Left ventricle myocardium inferior (tissue), 1 donor: ENCODE data around the gene KRT9. TPM values are rescaled to one million over a fixed set of nuclear protein-coding genes. Genes with fewer than 3 reads are reported as not detected.

Experiments
- DNase-seq: peaks from one replicate; pipeline ENCODE4 v3.0.0-alpha.2; 2020
- H3K27ac ChIP-seq: fragments of 200-600 bp; replicated peaks from 2 replicates; pipeline ENCODE4 v1.8.0; 2021
- H3K27me3 ChIP-seq: fragments of 200-600 bp; 2 replicates; pipeline ENCODE4 v1.8.0; 2021; ENCODE audit warnings: low read depth
- H3K36me3 ChIP-seq: fragments of 200-600 bp; 2 replicates; pipeline ENCODE4 v1.8.0; 2021
- H3K4me1 ChIP-seq: fragments of 200-600 bp; 2 replicates; pipeline ENCODE4 v1.8.0; 2021
- H3K4me3 ChIP-seq: fragments of 200-600 bp; 2 replicates; pipeline ENCODE4 v1.8.0; 2021; ENCODE audit warnings: mild to moderate bottlenecking, moderate library complexity
- H3K9me3 ChIP-seq: fragments of 200-600 bp; replicated peaks from 2 replicates; pipeline ENCODE4 v1.8.0; 2021
- CTCF ChIP-seq: fragments of 200-600 bp; IDR thresholded peaks from 2 replicates; pipeline ENCODE4 v1.8.0; 2021; ENCODE audit warnings: antibody characterized with exemption, mild to moderate bottlenecking, borderline replicate concordance
- intact Hi-C: fragments of 100-400 bp; cut with micrococcal nuclease; formaldehyde crosslinking; loops from one replicate; pipeline ENCODE4 v1.11.0; 2022
- total RNA-seq: library from RNA; stranded (reverse); fragmentation: NEBNext Ultra II Directional; extraction: Animal tissue kit (Norgen Biotek cat#: 25700); gene quantifications from one replicate; pipeline ENCODE4 v1.2.1, GENCODE V29; 2021
- donor health status: DM: no; HTN: yes; CAD: no; lungs with severe emphysema.

Gene KRT9
- total RNA-seq, 1 donor from 2014 or later, result not detected

GRCh38 chr17:41547921-41548843 lies 23.7 kb downstream of the KRT9 start:
- TF ChIP-seq CTCF, result no peak
- peak overlapping the region; percentile 48 for H3K4me3 ChIP-seq

DNA sequence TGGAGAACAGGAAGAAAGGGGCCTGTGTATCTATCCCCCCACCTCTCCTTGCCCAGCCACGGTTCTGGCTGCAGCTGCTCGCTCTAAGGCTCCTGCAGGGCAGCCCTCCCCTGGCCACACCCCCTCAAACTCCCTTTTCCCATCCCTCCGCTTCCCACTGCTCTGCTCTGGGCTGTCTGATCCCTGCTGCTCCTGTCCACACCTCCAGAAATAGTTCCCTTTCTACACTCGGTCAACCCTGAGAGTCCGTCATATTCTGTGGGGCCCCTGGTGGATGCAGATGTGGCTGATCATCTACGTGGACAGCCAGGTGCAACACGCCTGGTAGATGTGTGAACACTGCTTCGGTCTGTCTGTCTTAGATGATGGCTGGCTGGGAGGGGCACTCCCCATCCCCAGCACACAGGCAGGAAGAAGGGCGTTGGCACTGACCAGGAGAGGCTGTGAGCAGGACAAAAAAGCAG lies 24.4 kb downstream of the KRT9 start:
- Histone ChIP-seq H3K4me3 (no peak overlapping the region), H3K27me3 (peaks cover 77% of the 10 kb centered on the region), H3K36me3 (no peaks in the 10 kb centered on the region), H3K4me1 (peaks cover 17% of the 10 kb centered on the region), H3K27ac (no peak overlapping the region), H3K9me3 (peaks cover 6% of the 10 kb centered on the region)
- intact Hi-C loops, result no loop called here
- DNase-seq, result no peak
- TF ChIP-seq CTCF, result no peak

More at GRCh38 chr17:41547921-41548843, 23.7 kb downstream of the KRT9 start:
- Histone ChIP-seq H3K27me3 (peaks cover 79% of the 10 kb centered on the region), H3K27ac (no peak overlapping the region), H3K9me3 (peaks cover 6% of the 10 kb centered on the region), H3K36me3 (no peaks in the 10 kb centered on the region), H3K4me1 (peaks cover 17% of the 10 kb centered on the region)
- intact Hi-C loops, result no loop called here
- no peak for DNase-seq

GRCh38 chr17:41546819-41547218 lies 25.0 kb downstream of the KRT9 start:
- H3K27me3 ChIP-seq, result peaks cover 76% of the 10 kb centered on the region
- intact Hi-C loops, result no loop called here
- no peak for TF ChIP-seq CTCF
- H3K36me3 ChIP-seq, result no peaks in the 10 kb centered on the region
- no peak for DNase-seq
- no peak overlapping the region for H3K4me3 ChIP-seq
- peaks cover 6% of the 10 kb centered on the region for H3K9me3 ChIP-seq
- peaks cover 17% of the 10 kb centered on the region for H3K4me1 ChIP-seq
- no peak overlapping the region for H3K27ac ChIP-seq

GRCh38 chr17:41545829-41546410 lies 25.9 kb downstream of the KRT9 start:
- DNase-seq, result no peak
- TF ChIP-seq CTCF, result no peak
- H3K4me3 ChIP-seq, result no peak overlapping the region
- H3K36me3 ChIP-seq, result no peaks in the 10 kb centered on the region
- intact Hi-C loops, result no loop called here
- H3K27ac ChIP-seq, result no peak overlapping the region
- peaks cover 6% of the 10 kb centered on the region for H3K9me3 ChIP-seq
- H3K4me1 ChIP-seq, result peaks cover 17% of the 10 kb centered on the region
- H3K27me3 ChIP-seq, result peaks cover 76% of the 10 kb centered on the region

DNA sequence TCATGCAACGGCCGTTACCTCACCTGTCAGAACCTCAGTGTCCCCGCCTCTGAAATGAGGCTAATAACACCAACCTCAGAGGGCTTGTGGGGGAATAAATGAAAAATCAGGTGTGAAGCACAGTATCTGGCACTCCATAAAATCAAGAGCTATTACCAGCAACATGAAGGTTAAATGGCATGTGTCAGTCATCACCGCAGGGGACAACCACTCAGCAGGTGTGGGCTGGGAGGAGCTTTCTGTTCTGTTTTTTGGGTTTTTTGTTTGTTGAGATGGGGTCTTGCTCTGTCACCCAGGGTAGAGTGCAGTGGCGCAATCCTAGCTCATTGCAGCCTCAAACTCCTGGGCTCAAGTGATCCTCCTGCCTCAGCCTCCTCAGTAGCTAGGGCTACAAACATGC lies 26.9 kb downstream of the KRT9 start:
- no peak overlapping the region for H3K4me3 ChIP-seq
- no peaks in the 10 kb centered on the region for H3K36me3 ChIP-seq
- H3K27ac ChIP-seq, result no peak overlapping the region
- peaks cover 6% of the 10 kb centered on the region for H3K9me3 ChIP-seq
- no peak for TF ChIP-seq CTCF
- H3K4me1 ChIP-seq, result peaks cover 17% of the 10 kb centered on the region
- peaks cover 75% of the 10 kb centered on the region for H3K27me3 ChIP-seq
- intact Hi-C loops, result no loop called here
- DNase-seq, result no peak
